GM12801 (cell line): ENCODE data around the gene CCDC190.

Experiments
- TF ChIP-seq, protein P1 (sequence below): IDR thresholded peaks from one replicate; pipeline ENCODE4 v1.5.1; 2011; ENCODE audit warnings: control low read depth; ENCODE audit not compliant: insufficient read length; ENCODE audit errors: extremely low read depth

Gene CCDC190

GRCh38 chr1:162861101-162861500 is at the start of gene CCDC190:
TSS of gene CCDC190 (minus strand) at chr1:162861175. CDS start at chr1:162859646, 1,529 bp downstream.
- TF ChIP-seq, protein P1, sequence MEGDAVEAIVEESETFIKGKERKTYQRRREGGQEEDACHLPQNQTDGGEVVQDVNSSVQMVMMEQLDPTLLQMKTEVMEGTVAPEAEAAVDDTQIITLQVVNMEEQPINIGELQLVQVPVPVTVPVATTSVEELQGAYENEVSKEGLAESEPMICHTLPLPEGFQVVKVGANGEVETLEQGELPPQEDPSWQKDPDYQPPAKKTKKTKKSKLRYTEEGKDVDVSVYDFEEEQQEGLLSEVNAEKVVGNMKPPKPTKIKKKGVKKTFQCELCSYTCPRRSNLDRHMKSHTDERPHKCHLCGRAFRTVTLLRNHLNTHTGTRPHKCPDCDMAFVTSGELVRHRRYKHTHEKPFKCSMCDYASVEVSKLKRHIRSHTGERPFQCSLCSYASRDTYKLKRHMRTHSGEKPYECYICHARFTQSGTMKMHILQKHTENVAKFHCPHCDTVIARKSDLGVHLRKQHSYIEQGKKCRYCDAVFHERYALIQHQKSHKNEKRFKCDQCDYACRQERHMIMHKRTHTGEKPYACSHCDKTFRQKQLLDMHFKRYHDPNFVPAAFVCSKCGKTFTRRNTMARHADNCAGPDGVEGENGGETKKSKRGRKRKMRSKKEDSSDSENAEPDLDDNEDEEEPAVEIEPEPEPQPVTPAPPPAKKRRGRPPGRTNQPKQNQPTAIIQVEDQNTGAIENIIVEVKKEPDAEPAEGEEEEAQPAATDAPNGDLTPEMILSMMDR: no peak

DNA sequence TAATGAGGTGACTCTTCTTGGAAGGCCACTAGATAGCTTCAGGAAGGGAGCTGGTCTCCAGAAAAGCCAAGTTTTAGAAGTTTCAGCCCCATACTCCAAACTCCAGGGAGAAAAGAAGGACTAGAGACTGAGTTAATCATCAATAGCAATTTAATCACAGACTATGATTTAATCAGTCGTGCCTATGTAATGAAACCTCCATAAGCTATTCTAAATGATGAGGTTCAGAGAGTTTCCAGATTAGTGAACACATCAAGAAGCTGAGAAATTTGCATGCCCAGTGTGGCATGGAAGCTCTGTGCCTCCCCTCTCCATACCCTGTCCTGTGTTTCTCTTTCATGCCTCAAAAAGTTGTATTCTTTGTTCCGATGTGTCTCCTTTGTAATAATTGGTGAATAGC is 49.2 kb upstream of the CCDC190 start:
- TF ChIP-seq, protein P1: no peak

- TF ChIP-seq, protein P1: no peak
Measured at GRCh38 chr1:162908780-162909179, 47.8 kb upstream of the CCDC190 start.

DNA sequence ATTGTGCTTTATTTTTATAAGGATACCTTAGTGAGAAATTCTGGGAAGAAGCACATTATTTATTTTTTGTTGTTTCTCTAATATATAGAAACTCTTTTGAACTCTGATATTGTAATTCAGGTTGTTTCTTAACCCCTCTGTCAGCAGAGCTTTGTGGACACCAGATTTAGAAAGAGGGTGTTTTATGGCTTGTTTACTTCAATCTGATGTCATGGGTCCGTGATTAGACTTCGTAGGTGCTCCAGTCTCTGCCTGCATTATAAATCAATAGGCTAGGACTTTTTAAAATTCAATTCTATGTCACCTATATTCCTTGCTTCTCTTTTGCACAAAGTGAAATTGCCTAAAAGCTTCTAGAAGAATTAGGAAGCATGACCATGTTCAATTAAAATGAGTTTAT is 47.3 kb upstream of the CCDC190 start:
- TF ChIP-seq, protein P1: no peak

- TF ChIP-seq, protein P1: no peak
Measured at GRCh38 chr1:162906485-162906884, 45.5 kb upstream of the CCDC190 start.

DNA sequence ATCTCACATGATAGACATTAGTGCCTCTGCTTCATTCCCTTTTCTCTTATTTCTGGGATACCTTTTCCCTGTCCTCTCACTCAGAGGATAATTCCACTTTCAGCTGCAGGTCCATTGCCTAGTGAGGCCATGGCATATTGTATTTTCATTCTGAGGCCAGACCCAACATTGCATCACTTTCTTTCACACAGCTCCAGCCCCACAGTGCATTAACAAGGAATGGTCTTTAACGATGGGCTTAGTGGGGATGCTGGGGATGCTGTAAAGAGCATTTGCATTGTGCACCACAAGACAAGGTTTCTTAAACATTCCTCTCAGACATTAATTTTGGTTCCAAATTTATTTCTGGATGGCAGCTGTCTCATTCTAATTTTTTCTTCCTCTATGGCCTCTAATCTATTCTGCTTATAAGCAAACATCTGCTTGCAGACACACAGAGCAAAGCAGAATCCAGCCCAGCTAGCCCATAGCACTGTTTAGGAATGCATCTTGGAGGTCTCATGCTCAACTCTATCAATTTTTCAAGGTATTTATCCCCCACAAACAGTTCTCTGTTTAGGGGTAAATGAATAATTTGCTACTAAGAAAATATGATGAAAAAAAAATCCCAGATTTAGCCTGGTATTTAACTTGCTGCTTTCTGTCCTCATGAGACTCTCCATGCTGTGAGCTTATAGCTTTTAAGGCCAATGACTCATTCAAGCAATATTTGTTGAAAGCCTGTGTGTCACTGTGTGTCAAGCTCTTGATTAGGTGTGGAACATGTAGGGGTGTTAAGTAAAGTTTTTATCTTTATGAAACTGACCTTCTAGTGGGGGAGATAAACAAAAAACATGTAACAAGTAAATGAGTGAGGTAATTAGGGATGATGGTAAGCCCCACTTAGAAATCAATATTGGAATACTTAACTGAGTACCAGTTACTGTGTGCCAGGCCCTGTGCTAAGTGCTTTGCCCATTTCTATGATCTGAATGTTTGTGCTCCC is 44.5 kb upstream of the CCDC190 start:
- TF ChIP-seq, protein P1: no peak

GRCh38 chr1:162904579-162904978 is 43.6 kb upstream of the CCDC190 start:
- TF ChIP-seq, protein P1: no peak
